ENCODE data around the gene MARCHF7.

DNA sequence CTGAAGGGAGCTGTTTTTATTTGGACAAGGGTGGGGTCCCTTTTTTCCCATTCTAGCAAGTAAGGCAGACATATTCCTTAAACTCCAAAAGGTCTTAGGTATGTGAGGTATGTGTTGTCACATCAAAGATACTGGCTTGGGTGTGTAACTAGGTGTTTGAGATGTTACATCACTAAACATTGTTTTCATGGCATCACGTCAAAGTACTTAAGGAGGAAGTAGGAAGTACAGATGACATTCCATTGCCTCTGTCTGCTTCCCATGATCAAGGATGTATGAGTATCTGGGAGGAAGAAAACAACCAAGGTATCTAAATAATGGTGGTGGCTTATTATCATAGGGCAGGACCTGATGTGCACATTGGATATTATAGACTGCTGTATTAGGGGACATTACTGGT, 46.4 kb downstream of the MARCHF7 start:
- TF ChIP-seq, protein P1, sequence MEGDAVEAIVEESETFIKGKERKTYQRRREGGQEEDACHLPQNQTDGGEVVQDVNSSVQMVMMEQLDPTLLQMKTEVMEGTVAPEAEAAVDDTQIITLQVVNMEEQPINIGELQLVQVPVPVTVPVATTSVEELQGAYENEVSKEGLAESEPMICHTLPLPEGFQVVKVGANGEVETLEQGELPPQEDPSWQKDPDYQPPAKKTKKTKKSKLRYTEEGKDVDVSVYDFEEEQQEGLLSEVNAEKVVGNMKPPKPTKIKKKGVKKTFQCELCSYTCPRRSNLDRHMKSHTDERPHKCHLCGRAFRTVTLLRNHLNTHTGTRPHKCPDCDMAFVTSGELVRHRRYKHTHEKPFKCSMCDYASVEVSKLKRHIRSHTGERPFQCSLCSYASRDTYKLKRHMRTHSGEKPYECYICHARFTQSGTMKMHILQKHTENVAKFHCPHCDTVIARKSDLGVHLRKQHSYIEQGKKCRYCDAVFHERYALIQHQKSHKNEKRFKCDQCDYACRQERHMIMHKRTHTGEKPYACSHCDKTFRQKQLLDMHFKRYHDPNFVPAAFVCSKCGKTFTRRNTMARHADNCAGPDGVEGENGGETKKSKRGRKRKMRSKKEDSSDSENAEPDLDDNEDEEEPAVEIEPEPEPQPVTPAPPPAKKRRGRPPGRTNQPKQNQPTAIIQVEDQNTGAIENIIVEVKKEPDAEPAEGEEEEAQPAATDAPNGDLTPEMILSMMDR (conservative IDR thresholded peaks at IDR 0.05; ENCODE audit: low read depth, low read length), result no peak
- TF ChIP-seq EZH2 (IDR thresholded peaks at IDR 0.05; ENCODE audit: low read length, unreplicated experiment) (no peak), EZH2phosphoT487 (IDR thresholded peaks at IDR 0.05; ENCODE audit: borderline replicate concordance, low read length) (no peak)
